Ishikawa (cell line): ENCODE measurements around the gene KDM3A.

Experiments
- CEBPB ChIP-seq: IDR thresholded peaks from 2 replicates; pipeline ENCODE4 v1.6.1; 2012
- CREB1 ChIP-seq: IDR thresholded peaks from 2 replicates; pipeline ENCODE4 v1.6.1; 2012; ENCODE audit warnings: low read depth
- EGR1 ChIP-seq: IDR thresholded peaks from 2 replicates; pipeline ENCODE4 v1.6.1; 2012
- EP300 ChIP-seq: IDR thresholded peaks from 2 replicates; pipeline ENCODE4 v1.6.1; 2012; ENCODE audit warnings: borderline replicate concordance
- FOXM1 ChIP-seq: IDR thresholded peaks from 2 replicates; pipeline ENCODE4 v1.6.1; 2012; ENCODE audit warnings: low read depth, borderline replicate concordance
- MAX ChIP-seq: IDR thresholded peaks from 2 replicates; pipeline ENCODE4 v1.6.1; 2012
- NFIC ChIP-seq: IDR thresholded peaks from 2 replicates; pipeline ENCODE4 v1.6.1; 2012
- RAD21 ChIP-seq: IDR thresholded peaks from 2 replicates; pipeline ENCODE4 v1.6.1; 2012; ENCODE audit warnings: low read depth
- REST ChIP-seq: IDR thresholded peaks from 2 replicates; pipeline ENCODE4 v1.6.1; 2012; ENCODE audit warnings: low read depth, mild to moderate bottlenecking
- TAF1 ChIP-seq: IDR thresholded peaks from 2 replicates; pipeline ENCODE4 v1.6.1; 2012; ENCODE audit warnings: low read depth, mild to moderate bottlenecking
- TCF12 ChIP-seq: IDR thresholded peaks from 2 replicates; pipeline ENCODE4 v1.6.1; 2012; ENCODE audit warnings: low read depth
- TEAD4 ChIP-seq: IDR thresholded peaks from 2 replicates; pipeline ENCODE4 v1.6.1; 2012
- USF1 ChIP-seq: IDR thresholded peaks from 2 replicates; pipeline ENCODE4 v1.6.1; 2012
- YY1 ChIP-seq: IDR thresholded peaks from 2 replicates; pipeline ENCODE4 v1.6.1; 2012; ENCODE audit warnings: low read depth
- ZBTB7A ChIP-seq: IDR thresholded peaks from 2 replicates; pipeline ENCODE4 v1.6.1; 2012; ENCODE audit warnings: low read depth

The KDM3A gene

GRCh38 chr2:86510436-86510933 is 69.3 kb downstream of the KDM3A start:
- no peak for TF ChIP-seq TCF12
- no peak for TF ChIP-seq REST
- no peak for TF ChIP-seq CEBPB

- TF ChIP-seq REST (no peak), MAX (no peak), EGR1 (no peak), TEAD4 (no peak), RAD21 (no peak), ZBTB7A (no peak)
Observed at GRCh38 chr2:86512034-86512433, 70.9 kb downstream of the KDM3A start.

- TF ChIP-seq ZBTB7A (no peak), YY1 (no peak), EP300 (no peak), EGR1 (no peak), CEBPB (no peak), RAD21 (no peak), TCF12 (no peak), MAX (no peak), TEAD4 (no peak), TAF1 (no peak), NFIC (no peak), CREB1 (no peak), FOXM1 (no peak), REST (no peak), USF1 (no peak)
Observed at GRCh38 chr2:86512892-86513291, 71.7 kb downstream of the KDM3A start.

GRCh38 chr2:86513948-86514660 is 72.9 kb downstream of the KDM3A start:
- TF ChIP-seq FOXM1 (no peak), TEAD4 (no peak), ZBTB7A (no peak), TAF1 (no peak), RAD21 (no peak), CREB1 (no peak), TCF12 (no peak), USF1 (no peak), YY1 (no peak), EP300 (no peak), REST (no peak), CEBPB (no peak), MAX (no peak), EGR1 (no peak), NFIC (no peak)
